NCI-H187 (cell line): Measurements from ENCODE around the gene GRID2.

ENCODE experiments used
- DNase-seq, 2 experiments: peaks; one replicate each; lab custom pipeline; 2025; lab: John Stamatoyannopoulos, UW

Gene GRID2

DNA sequence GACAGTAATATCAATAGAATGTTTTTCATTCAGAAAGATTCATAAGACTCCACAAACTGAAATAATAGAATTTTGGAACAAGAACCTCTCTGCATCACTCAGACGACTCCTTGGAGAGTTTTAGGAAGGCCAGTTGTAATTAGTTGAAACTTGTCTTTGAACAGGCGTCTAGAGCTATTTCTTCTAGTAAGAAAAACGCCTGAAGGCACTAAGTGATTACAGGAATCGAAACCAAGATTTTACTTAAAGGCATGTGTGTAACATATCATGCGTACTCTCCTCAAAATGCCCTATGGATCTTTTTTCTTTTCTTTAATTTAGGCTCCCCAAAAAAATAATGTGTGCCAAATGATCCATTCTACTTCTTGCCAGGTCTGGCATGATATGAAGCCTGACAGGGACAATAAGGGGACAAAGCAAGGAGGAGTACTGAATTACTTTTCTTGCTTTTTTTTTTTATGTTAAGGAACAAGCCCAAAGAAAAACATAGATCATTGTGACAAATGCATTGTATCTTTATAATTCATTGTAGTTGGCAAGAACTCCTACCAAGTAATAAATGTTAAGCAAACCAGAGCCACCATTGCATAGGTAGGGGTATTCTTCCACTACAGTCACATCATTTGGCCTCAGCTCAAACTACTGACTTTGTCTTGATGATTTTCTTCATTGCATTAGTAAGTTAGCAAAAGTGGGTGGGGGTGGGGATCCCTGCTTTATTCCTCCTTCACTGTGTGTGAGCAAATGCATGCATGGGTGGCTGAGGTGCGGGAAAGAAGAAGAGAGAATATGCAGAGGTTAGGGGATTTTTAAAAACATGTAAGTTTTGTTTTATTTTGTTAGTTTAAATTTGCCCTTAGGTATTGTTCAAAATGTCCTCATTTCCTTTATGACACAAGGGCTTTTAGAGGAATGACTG, 1444.9 kb downstream of the GRID2 start:
- DNase-seq, result no peak

- DNase-seq, result no peak
These were observed 1445.6 kb downstream of the GRID2 start for GRCh38 chr4:93749292-93749761.

DNA sequence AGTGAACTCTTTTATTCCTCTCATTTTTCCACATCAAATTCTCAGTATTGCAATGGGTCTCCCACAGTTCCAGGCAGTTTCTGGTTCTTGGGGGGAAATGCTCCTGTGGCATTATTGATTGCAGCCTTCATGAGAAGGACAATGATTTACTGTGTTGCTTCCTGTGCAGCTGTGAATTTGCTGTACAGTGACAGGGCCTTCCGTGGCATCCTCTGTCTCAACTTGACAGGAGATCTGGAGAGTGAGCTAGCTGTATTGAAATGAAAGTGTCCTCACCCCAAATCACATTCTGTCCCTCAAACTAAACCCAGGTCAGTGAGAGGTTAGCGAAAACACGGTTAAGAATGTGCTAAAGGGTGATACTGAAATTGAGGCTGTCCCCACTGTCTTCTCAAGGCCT, 1447.6 kb downstream of the GRID2 start:
- DNase-seq, result no peak

DNA sequence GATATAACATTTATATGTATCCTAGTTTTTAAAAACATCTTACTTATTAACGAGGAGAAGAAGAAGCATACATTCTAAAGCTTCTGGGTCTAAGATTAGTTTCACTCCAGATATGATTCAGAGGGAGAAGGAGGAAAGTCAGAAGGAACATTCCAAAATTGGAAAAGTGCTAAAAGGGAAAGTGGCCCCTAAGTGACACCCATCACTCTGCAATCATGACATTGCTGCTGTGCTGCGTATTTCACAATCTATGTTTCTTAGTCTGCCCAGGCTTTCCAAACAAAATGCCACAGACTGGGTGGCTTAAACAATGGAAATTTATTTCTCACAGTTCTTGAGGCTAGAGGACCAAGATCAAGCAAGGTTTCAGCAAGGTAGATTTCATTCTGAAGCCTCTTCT, 1452.3 kb downstream of the GRID2 start:
- DNase-seq, result no peak

- DNase-seq, result no peak
These were observed 1455.7 kb downstream of the GRID2 start for GRCh38 chr4:93759506-93759905.

DNA sequence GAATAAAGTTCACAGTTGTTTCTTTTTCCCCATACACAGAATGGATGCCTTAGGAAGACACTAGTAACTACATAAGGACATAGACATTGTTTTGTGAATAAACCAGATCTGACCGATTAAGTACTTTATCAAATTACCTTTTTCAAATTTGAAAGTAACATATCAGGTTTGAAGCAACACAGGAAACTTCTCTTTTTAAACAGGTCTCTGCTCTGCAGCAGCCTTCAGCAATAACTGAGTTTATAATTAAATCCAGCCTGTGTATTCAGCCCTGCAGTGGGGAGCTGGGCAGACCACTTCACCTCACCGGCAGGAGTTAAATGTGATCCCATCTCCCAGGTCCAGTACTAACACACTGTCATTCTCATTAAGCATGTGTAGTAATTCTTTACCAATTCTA, 1456.5 kb downstream of the GRID2 start:
- DNase-seq, result no peak

- DNase-seq, result no peak
These were observed 1457.5 kb downstream of the GRID2 start for GRCh38 chr4:93761286-93761685.

DNA sequence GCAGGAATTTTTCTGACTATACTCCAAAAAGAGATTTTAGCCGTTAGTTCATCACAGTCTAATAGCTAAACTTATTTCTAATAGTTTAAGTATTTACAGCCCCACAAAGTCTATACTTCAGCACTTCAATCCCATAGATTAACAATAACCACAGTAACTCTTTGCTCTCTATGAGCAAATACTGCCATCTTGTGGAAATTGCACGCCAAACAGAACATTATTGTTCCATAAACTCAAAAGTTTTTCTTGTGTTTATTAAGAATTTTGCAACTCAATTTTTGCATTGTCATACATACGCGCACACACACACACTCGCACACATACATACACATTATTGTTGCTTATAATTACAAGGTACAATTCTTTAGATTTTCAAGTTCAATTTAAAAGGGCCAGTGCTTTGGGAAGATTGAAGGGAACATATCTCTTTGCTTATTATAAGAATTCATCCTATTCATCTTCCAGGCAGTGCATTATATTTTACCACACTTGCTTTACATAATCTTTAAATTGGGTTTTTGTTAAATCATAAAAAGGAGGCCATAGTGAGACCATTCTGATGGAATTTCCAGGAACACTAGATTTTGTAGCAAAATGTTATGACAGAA, 1461.0 kb downstream of the GRID2 start:
- no peak for DNase-seq

DNA sequence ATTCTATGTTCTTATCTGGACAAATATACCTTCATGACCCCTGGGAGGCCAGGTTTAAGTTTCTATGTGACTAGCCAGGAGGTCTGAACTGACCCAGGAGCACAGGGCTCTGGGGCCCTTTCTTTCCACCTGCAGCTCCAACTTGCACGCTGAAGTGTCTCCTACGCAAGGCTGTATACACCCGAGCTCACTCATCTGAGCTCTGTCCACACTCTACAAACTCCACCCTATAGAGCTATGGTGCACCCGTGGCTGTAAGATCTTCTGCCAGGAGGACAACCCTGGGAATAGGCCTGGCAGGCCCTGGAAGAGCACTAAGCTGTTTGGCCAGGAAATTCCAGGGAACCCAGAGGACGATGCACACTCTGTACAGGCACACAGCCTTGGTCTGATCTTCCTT, 1464.2 kb downstream of the GRID2 start:
- no peak for DNase-seq

- no peak for DNase-seq
These were observed 1466.4 kb downstream of the GRID2 start for GRCh38 chr4:93770201-93770600.

- DNase-seq, result no peak
These were observed 1468.1 kb downstream of the GRID2 start for GRCh38 chr4:93771640-93772411.

DNA sequence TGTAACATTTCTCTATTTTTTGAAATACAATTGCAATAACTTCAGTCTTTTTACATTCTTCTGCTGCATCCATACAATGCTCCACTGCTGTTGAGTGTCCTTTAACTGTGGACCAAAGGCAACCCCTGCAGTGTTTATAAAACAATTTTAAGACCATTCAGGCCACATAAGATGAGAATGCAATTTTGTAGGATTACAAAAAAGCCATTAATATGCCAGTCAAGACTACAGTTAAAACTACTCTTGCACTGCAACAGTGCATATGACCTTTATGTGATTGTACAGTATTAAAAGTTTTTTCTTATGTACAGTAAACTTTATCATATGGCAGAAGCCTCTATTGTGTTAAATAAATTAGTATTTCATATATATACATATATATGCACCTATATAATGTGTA, 1469.1 kb downstream of the GRID2 start:
- DNase-seq, result no peak

DNA sequence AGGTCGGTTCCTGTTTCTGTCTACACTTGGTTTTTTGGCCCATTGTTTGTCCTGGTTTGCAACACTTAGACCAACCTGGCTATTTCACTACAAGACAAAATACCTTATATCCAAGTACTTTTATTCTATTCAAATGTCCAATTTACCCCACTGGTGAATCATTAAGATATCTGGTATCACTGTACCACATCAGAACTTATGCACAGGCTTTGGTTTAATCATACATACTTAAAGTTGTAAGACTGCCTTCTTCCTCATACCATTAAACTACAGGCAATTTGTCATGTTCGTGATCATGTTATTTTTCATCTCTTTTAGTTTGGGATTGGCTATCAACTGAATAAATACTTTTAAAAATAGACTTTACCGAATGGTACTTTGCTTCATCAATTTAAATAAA, 1471.8 kb downstream of the GRID2 start:
- no peak for DNase-seq

- no peak for DNase-seq
These were observed 1472.8 kb downstream of the GRID2 start for GRCh38 chr4:93776386-93777080.

GRCh38 chr4:93777081-93777460, 1473.3 kb downstream of the GRID2 start:
- DNase-seq, result no peak

DNA sequence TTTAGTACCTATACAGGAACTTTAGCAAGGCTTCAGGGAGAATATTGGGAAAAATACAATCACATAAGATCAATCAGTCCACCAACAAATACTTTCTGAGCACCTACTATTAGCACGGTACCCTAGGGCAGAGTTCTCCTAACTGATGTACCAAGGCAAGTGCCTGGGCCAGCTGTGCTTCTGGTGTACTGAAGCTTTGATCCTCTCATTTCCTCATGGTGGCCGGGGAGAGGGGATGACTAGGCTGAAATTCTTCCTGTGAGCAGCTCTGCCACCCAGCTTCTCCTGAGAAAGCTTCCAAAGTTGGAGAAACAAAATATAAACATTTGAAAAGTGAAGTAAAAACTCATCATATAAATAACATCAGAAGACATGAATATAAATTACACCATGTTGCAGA, 1475.5 kb downstream of the GRID2 start:
- no peak for DNase-seq

DNA sequence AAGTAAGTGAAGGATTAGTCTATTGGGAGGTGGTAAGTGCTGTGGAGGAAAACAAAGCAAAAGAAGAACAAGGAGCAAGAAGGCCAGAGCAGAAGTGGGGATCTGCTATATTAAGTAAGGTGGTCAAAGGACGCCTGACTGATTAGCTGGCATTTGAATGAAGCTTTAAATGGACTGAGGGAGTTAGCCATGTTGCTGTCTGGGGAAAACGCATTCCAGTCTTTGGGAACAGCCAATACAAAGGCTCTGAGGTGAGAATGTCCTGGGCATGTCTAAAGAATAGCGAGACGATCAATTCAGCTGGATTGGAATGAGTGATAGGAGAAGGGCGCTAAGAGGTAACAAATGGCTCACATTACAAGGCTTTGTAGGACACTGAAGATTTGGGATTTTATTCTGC, 1476.3 kb downstream of the GRID2 start:
- DNase-seq, result no peak

DNA sequence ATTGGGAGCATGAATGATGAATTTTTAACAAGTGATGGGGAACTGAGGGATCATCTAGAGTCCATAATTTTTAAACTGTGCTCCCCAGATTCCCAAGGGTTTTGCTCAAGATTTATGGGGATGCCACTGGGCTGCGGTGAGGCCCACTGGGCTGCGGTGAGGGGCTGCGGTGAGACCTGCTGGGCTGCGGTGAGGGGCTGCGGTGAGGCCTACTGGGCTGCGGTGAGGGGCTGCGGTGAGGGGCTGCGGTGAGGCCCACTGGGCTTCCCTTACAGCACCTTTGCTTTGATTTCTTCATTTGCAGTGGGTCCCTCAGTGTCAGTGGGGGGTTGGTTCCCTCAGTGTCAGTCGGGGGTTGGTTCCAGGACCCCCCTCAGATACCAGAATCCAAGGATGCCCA, 1477.4 kb downstream of the GRID2 start:
- no peak for DNase-seq

GRCh38 chr4:93786149-93786548, 1482.4 kb downstream of the GRID2 start:
- DNase-seq, result no peak

- DNase-seq, result no peak
These were observed 1484.9 kb downstream of the GRID2 start for GRCh38 chr4:93788712-93789111.

GRCh38 chr4:93791570-93792195, 1487.9 kb downstream of the GRID2 start:
- peak in 1 of 2 experiments; percentile 6 for DNase-seq

- DNase-seq, result no peak
These were observed 1498.3 kb downstream of the GRID2 start for GRCh38 chr4:93802045-93802444.
